Ramos (cell line): Measurements from ENCODE around the gene FGD3.

Source experiments
- in situ Hi-C: fragments of 300-500 bp; cut with MboI; formaldehyde crosslinking; loops from one replicate; pipeline ENCODE4 v1.14.3; 2022; ENCODE audit warnings: low sequenced_read_pairs; ENCODE audit not compliant: unreplicated experiment

FGD3 gene

GRCh38 chr9:93064392-93065134, 117.2 kb downstream of the FGD3 start:
- in situ Hi-C loops = loop anchor here (10.0 kb wide), 1 partner anchor 340 kb away; no protein-coding TSS in a partner anchor

GRCh38 chr9:93065135-93065720, 117.9 kb downstream of the FGD3 start:
- in situ Hi-C loops = loop anchor here (10.0 kb wide), 1 partner anchor 340 kb away; no protein-coding TSS in a partner anchor

GRCh38 chr9:93066978-93067603, 119.8 kb downstream of the FGD3 start:
- in situ Hi-C loops = loop anchor here (10.0 kb wide), 1 partner anchor 342 kb away; no protein-coding TSS in a partner anchor

- in situ Hi-C loops = loop anchor here (10.0 kb wide), 1 partner anchor 344 kb away; no protein-coding TSS in a partner anchor
Measured at GRCh38 chr9:93068956-93069355, 121.6 kb downstream of the FGD3 start.

GRCh38 chr9:93071464-93071863, 124.1 kb downstream of the FGD3 start:
- in situ Hi-C loops = no loop called here

- in situ Hi-C loops = no loop called here
Measured at GRCh38 chr9:93072383-93072795, 125.1 kb downstream of the FGD3 start.

- in situ Hi-C loops = no loop called here
Measured at GRCh38 chr9:93076101-93076791, 128.9 kb downstream of the FGD3 start.

- in situ Hi-C loops = no loop called here
Measured at GRCh38 chr9:93076792-93077128, 129.4 kb downstream of the FGD3 start.

- in situ Hi-C loops = no loop called here
Measured at GRCh38 chr9:93077367-93077766, 130.0 kb downstream of the FGD3 start.

- in situ Hi-C loops = no loop called here
Measured at GRCh38 chr9:93077811-93078210, 130.5 kb downstream of the FGD3 start.

GRCh38 chr9:93079371-93079770, 132.0 kb downstream of the FGD3 start:
- in situ Hi-C loops = no loop called here

GRCh38 chr9:93080406-93080805, 133.1 kb downstream of the FGD3 start:
- in situ Hi-C loops = no loop called here

- in situ Hi-C loops = no loop called here
Measured at GRCh38 chr9:93081081-93081529, 133.8 kb downstream of the FGD3 start.

GRCh38 chr9:93081931-93082330, 134.6 kb downstream of the FGD3 start:
- in situ Hi-C loops = no loop called here

- in situ Hi-C loops = no loop called here
Measured at GRCh38 chr9:93082841-93083411, 135.6 kb downstream of the FGD3 start.

- in situ Hi-C loops = no loop called here
Measured at GRCh38 chr9:93083592-93084470, 136.5 kb downstream of the FGD3 start.

GRCh38 chr9:93084471-93084881, 137.2 kb downstream of the FGD3 start:
- in situ Hi-C loops = no loop called here

- in situ Hi-C loops = no loop called here
Measured at GRCh38 chr9:93085676-93086075, 138.4 kb downstream of the FGD3 start.
